Left colon (tissue), 2 donors: Measurements from ENCODE around the gene SMARCA2. TPM values are rescaled to one million over a fixed set of nuclear protein-coding genes. Genes with fewer than 3 reads are reported as not detected.

Source experiments
- ATAC-seq: fragments of 200-7000 bp; cut with Tn5 transposase; one replicate; pipeline ENCODE4 v1.9.1; 2020; ENCODE audit warnings: mild to moderate bottlenecking, moderate library complexity
- DNase-seq, 2 donors: peaks; one replicate each; pipeline ENCODE4 v3.0.0-alpha.2; 2020
- intact Hi-C, 2 donors: fragments of 100-400 bp; cut with DNase I in 1 of 2; cut with micrococcal nuclease in 1 of 2; formaldehyde crosslinking; loops; one replicate each; pipeline versions ENCODE4 v1.11.2 to v1.14.0; 2022; cut with DNase I, micrococcal nuclease
- total RNA-seq, 2 donors: library from RNA; stranded (reverse); fragmentation: NEBNext Ultra II Directional; extraction: Animal tissue kit (Norgen Biotek cat#: 25700); gene quantifications; one replicate each; pipeline ENCODE4 v1.2.1, GENCODE V29; 2021
- donor health status: DM: no; HTN: no; CAD: no.
- donor health status: DM: yes; HTN: yes; CAD: no.

SMARCA2 gene
- total RNA-seq, 2 donors from 2014 or later: 89.1 to 92.5 TPM

DNA sequence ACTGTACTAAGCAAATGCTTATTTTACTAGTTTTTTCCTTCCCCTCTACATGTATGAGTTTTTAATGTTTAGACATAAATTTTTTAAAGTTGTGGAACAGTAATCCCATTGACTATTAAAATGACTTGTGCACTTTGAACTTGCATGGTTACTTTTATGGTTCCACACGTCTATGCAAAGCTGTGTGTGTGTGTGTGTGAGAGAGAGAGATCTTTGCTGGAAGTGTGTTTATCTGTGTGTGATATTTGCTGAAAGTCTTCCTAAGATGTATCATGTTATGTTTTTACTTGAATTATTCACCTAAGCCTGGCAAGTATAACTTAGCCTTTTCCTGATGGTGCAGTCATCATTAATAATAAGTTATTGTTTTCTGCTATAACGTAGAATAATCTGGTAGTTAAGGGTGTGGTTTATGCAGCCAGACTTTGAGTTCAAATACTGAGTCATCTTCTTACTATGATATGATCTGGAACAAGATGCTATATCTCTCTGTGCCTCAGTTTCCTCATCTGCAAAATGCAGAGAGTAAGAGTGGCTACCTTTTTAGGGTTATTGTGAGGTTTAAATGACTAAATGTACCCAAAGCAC, 138.6 kb downstream of the SMARCA2 start:
- no peak for DNase-seq
- peak; percentile 73 for ATAC-seq
- intact Hi-C loops: no loop called here

DNA sequence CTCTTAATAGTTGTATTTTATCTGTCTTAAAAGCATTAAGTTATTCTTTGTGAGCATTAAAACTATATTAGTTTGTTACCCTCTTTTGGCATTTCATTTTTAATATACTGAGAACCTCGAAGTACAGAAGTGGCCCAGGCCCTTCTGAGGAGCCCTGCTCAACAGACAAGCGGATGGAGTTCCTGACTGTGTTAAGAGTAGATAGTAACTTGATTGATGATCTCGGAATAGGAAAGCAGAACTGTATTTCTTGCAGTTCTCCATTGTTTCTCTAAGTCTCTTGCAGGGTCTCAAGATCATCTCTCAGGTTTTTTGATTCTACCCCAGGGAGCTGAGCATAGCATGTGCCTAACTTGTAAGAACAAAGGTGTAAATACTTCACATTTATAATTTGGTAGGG, 139.6 kb downstream of the SMARCA2 start:
- intact Hi-C loops: no loop called here
- ATAC-seq (no peak), DNase-seq (no peak)

DNA sequence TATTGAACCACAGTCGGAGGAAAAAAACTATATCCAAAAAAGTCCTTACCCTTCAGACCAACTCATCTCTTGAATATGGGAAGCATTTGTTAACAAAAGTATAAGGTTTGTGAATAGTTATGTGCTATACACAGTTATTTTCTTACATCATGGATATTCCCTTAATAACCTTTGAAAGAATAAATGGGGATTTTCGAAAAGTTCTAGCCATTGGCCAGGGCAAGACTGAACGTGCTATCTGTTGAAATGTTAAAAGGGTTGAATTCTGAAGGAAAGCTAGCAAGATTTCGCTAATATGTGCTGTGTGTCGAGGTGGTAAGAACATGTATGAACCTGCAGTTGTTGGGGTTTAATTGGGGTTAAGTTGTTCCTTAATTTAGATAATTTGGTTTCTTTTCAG, 140.8 kb downstream of the SMARCA2 start:
- DNase-seq (no peak), ATAC-seq (no peak)
- intact Hi-C loops: no loop called here

DNA sequence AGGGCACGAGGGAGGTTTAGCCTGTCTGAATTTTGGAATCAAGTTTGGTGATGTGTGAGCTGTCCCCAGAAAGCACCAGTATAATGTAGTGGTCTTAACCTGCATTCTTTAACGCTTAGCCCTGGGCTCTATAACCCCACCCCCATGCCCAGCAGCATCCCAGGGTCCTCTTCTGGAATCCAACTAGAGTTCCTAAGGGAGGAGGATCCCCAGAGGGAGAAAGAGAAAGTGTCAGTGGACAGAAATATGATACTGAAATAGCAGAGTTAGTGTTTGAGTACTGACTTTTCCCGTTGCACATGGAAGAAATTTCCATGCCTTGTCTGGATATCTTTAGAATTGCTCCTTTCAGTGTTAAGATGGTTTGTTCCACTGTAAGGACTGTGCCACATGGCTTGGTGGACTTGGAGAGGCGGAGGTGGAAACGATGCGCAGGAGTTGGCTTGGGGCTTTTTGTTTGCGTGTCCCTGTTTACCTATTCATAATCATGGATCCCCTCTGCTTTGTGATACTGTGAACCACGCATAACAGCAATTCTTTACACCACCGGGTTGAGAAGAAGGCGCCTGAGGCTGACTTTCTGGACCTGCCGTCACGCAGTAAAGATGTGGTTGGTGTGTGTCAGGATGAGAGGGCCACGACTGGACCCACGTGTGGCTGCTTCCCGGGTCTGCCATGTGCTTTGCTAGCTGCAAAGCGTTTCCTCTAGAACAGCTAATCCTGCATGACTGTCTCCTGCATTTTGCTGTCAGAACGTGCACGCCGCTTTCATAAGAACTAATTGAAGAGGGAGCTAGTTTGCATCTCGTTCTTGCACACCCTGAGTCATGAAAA, 142.3 kb downstream of the SMARCA2 start:
- intact Hi-C loops: no loop called here
- DNase-seq: peak; percentile 28 to 46
- peak; percentile 63 for ATAC-seq

DNA sequence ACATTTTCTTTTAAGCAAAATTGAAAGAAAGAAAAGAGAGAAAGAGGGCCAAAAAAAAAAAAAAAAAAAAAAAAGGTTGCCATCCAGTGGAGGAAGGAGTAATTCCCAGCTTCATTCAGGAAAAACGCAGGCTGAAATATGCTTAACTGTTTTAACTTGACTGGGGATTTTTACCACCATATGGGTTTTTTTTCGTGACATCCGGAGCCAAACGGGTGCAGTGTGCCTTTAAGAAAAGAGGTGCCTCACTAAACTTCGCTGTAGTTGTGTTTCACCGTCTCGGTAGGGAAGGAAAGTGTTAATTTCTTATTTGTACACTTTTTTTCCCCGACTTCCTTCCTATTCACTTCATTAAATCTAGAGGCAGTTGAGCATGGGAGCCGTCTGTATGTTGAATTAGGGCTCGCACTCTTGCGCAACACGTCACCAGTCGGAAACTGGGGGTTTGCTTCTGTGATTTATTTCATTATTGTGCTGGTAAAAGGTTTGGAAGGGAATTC, 143.0 kb downstream of the SMARCA2 start:
- intact Hi-C loops: no loop called here
- ATAC-seq: peak; percentile 56
- DNase-seq: peak; percentile 36 to 44

DNA sequence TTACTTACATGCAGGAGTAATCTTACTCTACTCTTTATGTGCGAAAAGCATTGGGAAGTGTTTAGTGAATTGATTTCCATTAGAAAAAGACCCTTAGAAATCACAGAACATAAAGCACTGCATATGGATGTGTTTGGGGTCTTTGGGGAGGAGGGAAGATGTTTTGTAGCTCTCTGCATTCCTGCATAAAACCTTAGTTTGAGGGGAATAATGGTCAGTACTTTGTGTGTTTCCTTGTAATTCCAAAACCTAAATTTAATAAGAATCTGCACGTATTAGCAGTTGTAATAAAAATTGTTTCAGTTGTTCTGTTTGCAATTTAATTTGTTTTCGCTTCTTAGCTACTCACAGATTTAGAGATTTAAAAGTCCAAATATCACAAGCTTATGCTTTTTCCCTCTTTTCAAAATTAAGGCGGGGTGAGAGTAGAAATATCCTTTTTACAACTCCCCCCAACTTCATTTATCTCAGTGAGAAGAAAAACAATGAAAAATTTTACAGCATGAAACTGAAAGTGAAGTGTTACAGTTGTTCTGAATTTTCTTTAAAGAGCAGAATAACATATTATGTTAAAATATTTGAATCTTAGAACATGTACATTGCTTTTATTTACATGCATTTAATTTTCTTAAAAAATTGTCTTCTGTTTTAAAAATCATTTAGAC, 143.8 kb downstream of the SMARCA2 start:
- intact Hi-C loops: no loop called here
- ATAC-seq: no peak
- no peak for DNase-seq

DNA sequence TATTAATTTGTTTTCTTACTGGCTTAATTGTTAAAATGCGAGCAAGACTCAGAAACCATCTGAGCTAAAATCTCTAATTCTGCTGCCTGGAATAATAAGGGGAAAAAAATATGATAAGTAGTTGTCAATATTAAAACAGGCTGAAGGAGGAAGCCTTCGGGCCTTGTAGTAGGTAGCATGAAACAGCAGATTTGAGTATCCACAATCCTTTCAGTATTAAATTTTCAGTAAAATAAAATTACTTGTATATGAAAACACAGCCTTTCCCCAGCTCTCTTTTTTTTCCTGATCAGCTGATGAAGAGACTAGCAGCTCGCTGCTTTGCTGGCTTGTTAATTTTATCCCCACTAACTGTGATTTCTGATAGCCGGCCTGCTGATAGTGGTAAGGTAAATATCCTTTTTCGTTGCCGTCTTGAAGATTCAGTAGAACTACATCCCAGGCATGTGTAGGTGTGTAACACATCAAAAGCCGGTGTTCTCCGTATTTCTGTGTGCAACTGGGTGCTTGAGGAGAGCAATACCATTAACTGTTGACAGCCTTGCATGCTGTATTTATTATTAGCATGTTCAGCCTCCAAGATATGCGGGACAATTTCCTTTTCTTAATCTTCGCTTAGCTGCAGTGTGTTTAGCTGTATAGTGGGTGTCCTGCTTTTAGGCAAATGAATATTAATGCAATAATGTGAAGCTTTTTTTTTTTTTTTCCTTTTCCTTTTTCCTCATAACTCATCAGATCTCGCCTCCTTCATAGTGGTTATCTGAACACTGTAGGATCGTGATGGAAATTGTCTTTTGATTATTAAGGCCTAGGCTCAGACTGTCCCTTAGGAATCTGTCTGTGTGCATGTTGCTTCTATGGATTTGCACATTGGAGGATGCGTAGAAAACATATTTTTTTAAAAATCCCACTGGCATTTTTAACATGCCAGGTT, 144.6 kb downstream of the SMARCA2 start:
- intact Hi-C loops: no loop called here

DNA sequence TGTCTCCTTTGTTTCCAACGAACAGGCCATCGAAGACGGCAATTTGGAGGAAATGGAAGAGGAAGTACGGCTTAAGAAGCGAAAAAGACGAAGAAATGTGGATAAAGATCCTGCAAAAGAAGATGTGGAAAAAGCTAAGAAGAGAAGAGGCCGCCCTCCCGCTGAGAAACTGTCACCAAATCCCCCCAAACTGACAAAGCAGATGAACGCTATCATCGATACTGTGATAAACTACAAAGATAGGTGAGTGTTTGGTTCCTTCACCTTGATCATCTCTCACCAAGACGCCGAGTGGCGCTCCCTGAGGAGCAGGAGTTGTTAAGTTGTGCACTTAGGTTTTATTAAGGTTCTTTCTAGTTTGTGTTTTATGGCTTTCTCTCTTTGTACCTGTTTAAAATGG, 146.5 kb downstream of the SMARCA2 start:
- intact Hi-C loops: no loop called here
- DNase-seq (no peak), ATAC-seq (no peak)

More for the DNA sequence above, 144.6 kb downstream of the SMARCA2 start:
- ATAC-seq (no peak), DNase-seq (no peak)

DNA sequence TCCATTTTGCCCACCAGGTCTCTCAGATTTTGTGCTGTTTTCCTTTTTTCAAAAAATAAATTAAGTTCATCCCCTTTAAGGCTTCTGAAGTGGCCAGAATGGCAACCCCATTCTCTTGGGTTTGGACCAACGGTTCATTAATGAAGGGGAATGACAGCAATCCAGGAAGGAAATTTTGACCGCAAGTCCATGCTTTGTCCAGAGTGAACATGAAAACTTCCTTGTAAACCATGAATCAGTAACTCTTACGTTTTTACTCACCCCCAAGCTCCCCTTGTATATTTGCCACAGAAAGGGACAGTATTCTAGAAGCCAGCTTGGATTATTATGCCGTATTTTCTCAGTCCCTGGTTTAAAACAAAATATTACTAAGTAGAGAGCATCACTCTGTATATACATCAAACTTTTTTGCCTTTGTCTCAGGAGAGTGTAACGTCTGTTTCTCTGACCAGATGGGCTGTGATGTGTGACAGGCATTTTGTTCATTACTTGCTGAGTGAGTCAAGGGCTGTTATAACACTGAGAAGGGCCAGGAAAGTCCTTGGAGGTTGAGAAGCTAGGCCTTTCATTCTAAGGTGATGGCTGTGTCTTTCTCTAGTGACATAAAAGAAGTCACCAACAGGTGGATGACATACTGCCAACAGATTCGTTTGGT, 148.2 kb downstream of the SMARCA2 start:
- DNase-seq (no peak), ATAC-seq (no peak)
- intact Hi-C loops: no loop called here

DNA sequence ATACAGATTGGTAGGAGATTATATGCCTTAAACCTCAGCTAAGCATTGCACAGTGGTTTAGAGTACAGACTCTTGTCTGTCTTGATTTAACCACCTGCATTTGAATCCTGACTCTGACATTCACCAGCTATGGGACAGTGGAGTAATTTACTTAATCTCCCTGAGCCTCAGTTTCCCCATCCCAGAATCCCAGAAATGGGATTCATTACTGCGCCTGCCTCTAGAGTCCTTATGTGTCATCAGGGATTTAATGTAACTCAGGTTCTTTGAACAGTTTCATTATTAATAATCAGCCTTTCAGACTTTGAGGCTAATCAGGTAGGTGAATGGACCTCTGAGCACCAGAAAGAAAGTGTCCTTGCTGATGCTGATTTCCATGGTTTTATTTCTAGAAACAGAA, 149.1 kb downstream of the SMARCA2 start:
- DNase-seq (no peak), ATAC-seq (no peak)
- intact Hi-C loops: no loop called here

DNA sequence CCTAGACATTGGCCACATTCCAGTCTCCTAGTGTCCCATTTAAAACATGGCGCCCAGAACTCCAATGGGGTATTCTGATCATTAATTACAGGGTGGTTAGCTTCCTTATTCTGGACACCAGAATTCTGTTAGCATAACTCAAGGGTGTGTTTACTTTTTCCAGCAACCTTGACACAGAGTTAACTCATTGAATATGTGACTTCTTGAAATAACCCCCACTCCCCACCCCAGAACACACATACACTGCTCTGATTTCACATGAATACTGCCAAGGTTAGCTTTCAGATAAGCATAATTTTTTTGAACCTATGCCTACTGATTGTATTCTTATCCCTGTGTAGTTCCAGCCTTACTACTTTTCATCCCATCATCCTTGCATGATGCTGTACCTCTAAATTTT, 151.1 kb downstream of the SMARCA2 start:
- no peak for DNase-seq
- intact Hi-C loops: no loop called here
- ATAC-seq: no peak

DNA sequence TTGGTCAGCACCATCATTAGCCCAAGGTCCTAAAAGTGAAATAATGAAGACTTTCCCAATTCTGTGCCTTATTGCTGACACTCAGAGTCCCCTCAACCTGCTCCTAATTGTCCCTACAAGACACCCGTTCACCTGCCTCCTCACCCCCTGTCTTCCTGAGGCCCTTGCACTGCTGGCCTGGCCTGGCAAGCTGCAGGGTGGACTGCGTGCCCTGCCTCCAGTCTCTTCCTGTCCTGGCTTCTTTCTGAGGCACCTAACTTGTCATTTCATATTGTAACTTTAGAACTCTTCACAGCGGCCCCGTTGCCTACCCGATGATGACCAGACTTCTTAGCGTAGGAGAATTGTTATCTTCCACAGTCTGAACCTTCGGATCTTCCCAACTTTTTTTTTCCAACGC, 153.9 kb downstream of the SMARCA2 start:
- DNase-seq: no peak
- intact Hi-C loops: no loop called here
- no peak for ATAC-seq

DNA sequence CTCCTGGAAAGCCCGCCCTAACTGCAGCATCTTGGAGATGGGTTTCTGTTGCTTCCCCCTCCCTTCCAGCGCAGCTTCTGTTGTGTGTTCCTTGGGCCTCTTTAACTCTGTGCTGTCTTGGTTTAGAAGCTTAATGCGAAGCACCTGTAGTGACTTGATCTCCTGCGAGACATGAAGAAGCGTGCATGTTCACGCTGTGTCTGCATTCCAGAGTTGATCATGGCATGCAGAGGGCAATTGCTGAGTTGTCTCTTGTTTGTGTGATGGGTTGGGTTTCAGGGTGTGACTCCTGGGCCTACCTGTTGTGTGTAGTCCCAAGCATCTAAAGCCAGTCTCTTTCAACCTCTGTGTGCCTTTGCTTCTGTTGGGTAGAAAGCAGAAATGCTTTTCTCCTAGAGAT, 155.6 kb downstream of the SMARCA2 start:
- ATAC-seq (no peak), DNase-seq (no peak)
- intact Hi-C loops: no loop called here

DNA sequence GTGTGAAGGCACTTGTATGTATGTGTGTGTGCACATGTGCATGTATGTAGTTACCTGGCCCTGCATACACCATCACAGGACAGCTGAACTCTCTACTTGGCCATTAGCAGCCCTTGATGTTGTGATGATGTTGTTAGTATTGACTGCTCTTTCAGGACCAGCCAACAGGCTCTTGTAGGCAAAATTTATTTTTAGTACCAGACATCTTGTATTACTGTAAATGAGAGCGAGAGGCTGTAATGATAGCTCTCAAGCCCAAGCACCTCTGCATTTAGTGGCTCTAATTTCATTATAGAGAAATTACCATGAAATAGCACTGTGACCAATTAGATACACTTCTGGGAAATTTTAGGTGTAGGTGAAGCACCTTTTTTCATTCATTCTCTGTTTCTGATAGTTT, 158.0 kb downstream of the SMARCA2 start:
- intact Hi-C loops: no loop called here
- no peak for DNase-seq
- ATAC-seq: no peak

DNA sequence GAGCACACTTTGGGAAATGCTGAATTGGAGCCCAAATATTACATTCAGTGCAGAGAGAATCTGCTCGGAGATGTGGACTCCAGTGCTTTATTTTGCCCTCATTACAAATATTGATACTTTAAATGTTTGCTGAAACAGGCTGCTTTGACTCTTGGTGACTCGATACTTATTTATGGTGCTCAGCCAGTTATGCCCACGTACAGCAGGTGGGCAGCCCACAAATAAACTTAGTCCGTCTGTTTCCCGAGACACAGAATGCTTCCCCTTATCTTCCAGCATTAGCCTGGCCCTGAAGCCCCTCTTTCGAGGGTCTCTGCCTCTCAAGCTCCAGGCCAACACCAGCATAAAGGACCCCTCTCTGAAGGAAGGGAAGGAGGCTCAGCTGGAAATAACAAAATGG, 158.7 kb downstream of the SMARCA2 start:
- intact Hi-C loops: no loop called here
- no peak for DNase-seq
- ATAC-seq: no peak

DNA sequence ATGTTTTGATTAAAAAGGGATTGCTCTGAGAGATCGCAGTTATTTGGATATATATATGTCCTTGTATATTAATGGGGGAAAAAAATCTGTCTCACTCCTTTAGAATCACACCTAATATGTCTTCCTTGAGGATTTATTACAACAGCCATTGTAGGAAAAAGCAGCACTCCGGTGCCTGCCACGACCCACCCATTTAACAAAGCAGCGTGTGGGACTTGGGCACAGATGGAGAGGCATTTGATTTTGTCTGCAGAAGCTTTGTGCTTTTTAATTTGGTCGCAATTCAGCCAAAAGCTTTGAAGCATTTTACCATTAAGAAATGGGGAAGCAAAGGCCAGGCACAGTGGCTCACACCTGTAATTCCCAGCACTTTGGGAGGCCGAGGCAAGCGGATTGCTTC, 159.2 kb downstream of the SMARCA2 start:
- intact Hi-C loops: no loop called here
- no peak for DNase-seq
- no peak for ATAC-seq

DNA sequence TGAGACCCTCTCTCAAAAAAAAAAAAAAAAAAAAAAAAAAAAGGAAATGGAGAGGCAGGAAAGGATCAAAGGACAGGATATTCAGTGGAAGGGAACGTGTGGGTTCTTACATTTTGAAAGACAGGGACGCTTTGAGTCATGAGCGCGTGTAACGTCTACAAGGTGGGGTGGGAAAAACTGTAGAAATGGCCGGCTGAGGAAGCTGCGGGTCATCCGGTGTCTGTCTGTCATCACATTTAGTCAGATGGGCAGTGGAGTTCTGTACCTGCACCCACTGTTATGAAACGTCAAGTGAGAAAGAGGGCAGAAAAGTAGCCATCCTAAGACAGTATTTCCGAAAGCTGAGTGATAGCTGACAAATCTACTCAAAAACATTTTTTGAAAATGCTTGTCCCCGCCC, 159.8 kb downstream of the SMARCA2 start:
- ATAC-seq (no peak), DNase-seq (no peak)
- intact Hi-C loops: no loop called here

DNA sequence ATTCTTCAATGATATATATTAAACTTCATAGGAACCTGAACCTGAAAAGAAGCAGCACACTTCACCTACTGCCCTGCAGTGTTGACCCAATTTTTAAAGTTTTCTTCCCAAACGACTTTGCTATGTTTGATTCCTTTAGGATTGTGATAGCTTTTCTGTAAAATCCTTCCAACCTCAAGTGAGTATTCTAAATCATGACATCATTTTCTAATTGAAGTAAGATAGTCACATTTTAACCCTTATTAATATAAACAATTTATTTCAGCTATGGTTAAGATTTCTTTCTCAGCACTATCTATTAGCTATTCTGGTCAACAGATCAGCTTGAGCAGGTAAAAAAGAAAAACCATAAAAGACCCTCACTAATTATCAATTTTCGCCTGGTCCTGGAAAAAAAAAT, 162.0 kb downstream of the SMARCA2 start:
- no peak for ATAC-seq
- no peak for DNase-seq
- intact Hi-C loops: no loop called here
